ENCODE data around the gene NTHL1. TPM values are rescaled to one million over a fixed set of nuclear protein-coding genes. Genes with fewer than 3 reads are reported as not detected.

Gene NTHL1
- total and polyA plus RNA-seq, 2 donors (not counting 3 experiments of a cell fraction or from before 2014, with no cell fraction given), result 39.8 to 65.8 TPM

- Histone ChIP-seq H3K4me2 (ENCODE audit: insufficient read depth, low read length) (no peak overlapping the region), H3K79me2 (ENCODE audit: control insufficient read depth, insufficient read depth, low read length) (peaks cover 24% of the 10 kb centered on the region), H2AFZ (ENCODE audit: low read depth, low read length) (no peak overlapping the region), H3K36me3 (ENCODE audit: control insufficient read depth in 2 of 2, extremely low read depth in 1 of 2, insufficient read depth in 2 of 2, low read length in 2 of 2) (peaks cover 0 to 53% of the 10 kb centered on the region in 2 experiments), H3K27me3 (ENCODE audit: control insufficient read depth in 2 of 2, insufficient read depth in 2 of 2, low read length in 2 of 2) (no peaks in the 10 kb centered on the region), H3K9me3 (replicated peaks; ENCODE audit: control insufficient read depth, insufficient read depth, low read length) (no peaks in the 10 kb centered on the region), H3K4me3 (replicated peaks in 1 of 3; ENCODE audit: insufficient read depth in 1 of 3, low read depth in 1 of 3, low read length in 3 of 3) (no peak overlapping the region), H3K9ac (replicated peaks; ENCODE audit: extremely low read depth, insufficient read depth, low read length) (no peak overlapping the region), H3K4me1 (ENCODE audit: control insufficient read depth, extremely low read depth, insufficient read depth, low read length) (peaks cover 8% of the 10 kb centered on the region), H3K27ac (ENCODE audit: insufficient read depth, low read depth, low read length) (no peak overlapping the region), H4K20me1 (replicated peaks; ENCODE audit: control insufficient read depth, extremely low read depth, insufficient read depth, low read length) (no peaks in the 10 kb centered on the region), H3K9me1 (replicated peaks; ENCODE audit: control insufficient read depth, extremely low read depth, insufficient read depth, low read length) (no peaks in the 10 kb centered on the region)
- dilution Hi-C loops (cut with MboI; ENCODE audit: extremely low pct_ligation_motif_present, low sequenced_read_pairs) (no loop called here), intact Hi-C loops (cut with micrococcal nuclease) (no loop called here)
- TF ChIP-seq MAX (IDR thresholded peaks at IDR 0.05; ENCODE audit: insufficient read depth, insufficient read length), result no peak
- TF ChIP-seq POLR2AphosphoS5 (IDR thresholded peaks at IDR 0.05; ENCODE audit: insufficient read depth, low read depth, low read length), result no peak
- TF ChIP-seq FOS (IDR thresholded peaks at IDR 0.05; ENCODE audit: borderline replicate concordance, insufficient read depth, low read length), result no peak
- no peak for TF ChIP-seq CTCF (IDR thresholded peaks at IDR 0.05; ENCODE audit: extremely low read depth in 1 of 2, insufficient read depth in 1 of 2, low read depth in 1 of 2, low read length in 2 of 2)
- TF ChIP-seq GATA2 (IDR thresholded peaks at IDR 0.05; ENCODE audit: insufficient read depth, insufficient read length, low read depth, low read length), result no peak
- TF ChIP-seq JUN (IDR thresholded peaks at IDR 0.05; ENCODE audit: borderline replicate concordance, insufficient read depth, insufficient read length, low read depth), result no peak
- no peak for TF ChIP-seq POLR2A (IDR thresholded peaks at IDR 0.05; ENCODE audit: low read depth, low read length)
- TF ChIP-seq EZH2 (IDR thresholded peaks at IDR 0.05; ENCODE audit: borderline replicate concordance, low read depth, low read length, severe bottlenecking), result no peak
- TF ChIP-seq MYC (IDR thresholded peaks at IDR 0.05; ENCODE audit: low read depth, low read length), result no peak
- no TSS peak for BruUV-seq (replicated peaks)
- FAIRE-seq (no peak), DNase-seq (ENCODE audit: low read depth, low spot score) (no peak)
- CTCF ChIA-PET, result interaction anchor here (1.9 kb wide), 1 partner anchor 141 kb away, joined by 12 read pairs; no protein-coding TSS in a partner anchor
- POLR2A ChIA-PET, result interaction anchor here (0.6 kb wide), 1 partner anchor 21 kb away, joined by 8 read pairs; no protein-coding TSS in a partner anchor
These were observed 47.6 kb downstream of the NTHL1 start for GRCh38 chr16:1999866-2000514.

Measured in endothelial cell of umbilical vein (primary cell).